Tibial nerve (tissue), 4 donors: ENCODE data around the gene PTPRT. TPM values are rescaled to one million over a fixed set of nuclear protein-coding genes. Genes with fewer than 3 reads are reported as not detected.

Experiments used
- DNase-seq, 2 donors: peaks; one replicate each; pipeline ENCODE4 v3.0.0-alpha.2; 2019; ENCODE audit warnings: low spot score in 2 of 2
- H3K27ac ChIP-seq, 4 donors: fragments of 200-600 bp; sonication (generic) in 3 of 4; one replicate each; pipeline ENCODE4 v1.5.1; 2017 to 2019; ENCODE audit warnings: mild to moderate bottlenecking in 1 of 4
- H3K27me3 ChIP-seq, 2 donors: fragments of 200-600 bp; sonication (generic) in 1 of 2; one replicate each; pipeline versions ENCODE4 v1.5.1 to v1.6.0; 2017 to 2019
- H3K36me3 ChIP-seq, 3 donors: fragments of 200-600 bp; sonication (generic); one replicate each; pipeline ENCODE4 v1.5.1; 2018 to 2019
- H3K4me1 ChIP-seq, 4 donors: fragments of 200-600 bp; sonication (generic) in 3 of 4; one replicate each; pipeline ENCODE4 v1.5.1; 2017 to 2019
- H3K4me3 ChIP-seq, 4 donors: fragments of 200-600 bp; sonication (generic) in 3 of 4; one replicate each; pipeline ENCODE4 v1.5.1; 2017 to 2019; ENCODE audit warnings: mild to moderate bottlenecking in 1 of 4, moderate library complexity in 1 of 4
- H3K9me3 ChIP-seq, 4 donors: fragments of 200-600 bp; sonication (generic) in 3 of 4; one replicate each; pipeline ENCODE4 v1.5.1; 2017 to 2019
- CTCF ChIP-seq, 5 experiments: fragments of 200-600 bp in 3 of 5; fragments of 450-650 bp in 2 of 5; sonication (generic) in 3 of 5; IDR thresholded peaks; one replicate each; pipeline ENCODE4 v1.5.1; 2016 to 2019; ENCODE audit warnings: antibody characterized with exemption in 5 of 5, mild to moderate bottlenecking in 3 of 5, moderate library complexity in 2 of 5
- EP300 ChIP-seq, 2 donors: sonication (generic); formaldehyde crosslinking; IDR thresholded peaks; one replicate each; pipeline ENCODE4 v1.6.1; 2017; ENCODE audit warnings: antibody characterized with exemption in 2 of 2, mild to moderate bottlenecking in 1 of 2
- POLR2A ChIP-seq, 2 donors: fragments of 450-650 bp; IDR thresholded peaks; one replicate each; pipeline ENCODE4 v1.6.1; 2017; ENCODE audit warnings: antibody characterized with exemption in 2 of 2, mild to moderate bottlenecking in 2 of 2, moderate library complexity in 2 of 2
- WGBS, 2 donors: methylation state at CpG; one replicate each; pipeline ENCODE4 v1.1.5; 2018; 5-methylcytosine and 5-hydroxymethylcytosine counted together
- total RNA-seq, 4 donors: library from RNA; depleted of rRNA; stranded (reverse); fragments of >200 nt; gene quantifications; one replicate each; pipeline ENCODE4 v1.1.0, GENCODE V29; 2016

PTPRT gene
- total RNA-seq, 4 donors from 2014 or later: under 0.01 TPM; not detected in 3

GRCh38 chr20:42352096-42352495, 837.6 kb downstream of the PTPRT start:
- Histone ChIP-seq H3K27ac (no peak overlapping the region), H3K36me3 (no peaks in the 10 kb centered on the region), H3K27me3 (no peaks in the 10 kb centered on the region), H3K4me3 (no peak overlapping the region), H3K4me1 (no peaks in the 10 kb centered on the region), H3K9me3 (no peaks in the 10 kb centered on the region)
- WGBS, 2 donors: 49 to 59% methylated on average over 6 of the region's 6 CpGs
- no peak for DNase-seq
- TF ChIP-seq POLR2A (IDR thresholded peaks at IDR 0.05): no peak
- no peak for TF ChIP-seq CTCF (IDR thresholded peaks at IDR 0.05)
- TF ChIP-seq EP300 (IDR thresholded peaks at IDR 0.05): no peak

GRCh38 chr20:42350521-42350920, 839.2 kb downstream of the PTPRT start:
- H3K9me3 ChIP-seq: no peaks in the 10 kb centered on the region
- no peaks in the 10 kb centered on the region for H3K4me1 ChIP-seq
- TF ChIP-seq POLR2A (IDR thresholded peaks at IDR 0.05): no peak
- no peak for TF ChIP-seq CTCF (IDR thresholded peaks at IDR 0.05)
- TF ChIP-seq EP300 (IDR thresholded peaks at IDR 0.05): no peak
- no peaks in the 10 kb centered on the region for H3K36me3 ChIP-seq
- H3K27me3 ChIP-seq: no peaks in the 10 kb centered on the region
- no peak for DNase-seq
- 71 to 82% methylated on average over 7 of the region's 7 CpGs for WGBS, 2 donors
- no peak overlapping the region for H3K27ac ChIP-seq
- no peak overlapping the region for H3K4me3 ChIP-seq

- Histone ChIP-seq H3K27me3 (no peaks in the 10 kb centered on the region), H3K27ac (no peak overlapping the region), H3K36me3 (no peaks in the 10 kb centered on the region), H3K9me3 (no peaks in the 10 kb centered on the region), H3K4me3 (no peak overlapping the region), H3K4me1 (no peaks in the 10 kb centered on the region)
- TF ChIP-seq CTCF (IDR thresholded peaks at IDR 0.05) (no peak), EP300 (IDR thresholded peaks at IDR 0.05) (no peak), POLR2A (IDR thresholded peaks at IDR 0.05) (no peak)
- WGBS, 2 donors: 85 to 90% methylated on average over 10 of the region's 10 CpGs
- DNase-seq: no peak
Measured at GRCh38 chr20:42346189-42347170, 843.2 kb downstream of the PTPRT start.

GRCh38 chr20:42341654-42342053, 848.1 kb downstream of the PTPRT start:
- no peak for TF ChIP-seq CTCF (IDR thresholded peaks at IDR 0.05)
- no peak for TF ChIP-seq POLR2A (IDR thresholded peaks at IDR 0.05)
- no peak for TF ChIP-seq EP300 (IDR thresholded peaks at IDR 0.05)
- no peaks in the 10 kb centered on the region for H3K27me3 ChIP-seq
- H3K9me3 ChIP-seq: no peaks in the 10 kb centered on the region
- no peaks in the 10 kb centered on the region for H3K36me3 ChIP-seq
- no peak for DNase-seq
- no peak overlapping the region for H3K27ac ChIP-seq
- no peak overlapping the region for H3K4me3 ChIP-seq
- H3K4me1 ChIP-seq: peaks cover 0 to 13% (median 0%) of the 10 kb centered on the region in 4 donors
- 85 to 93% methylated on average over 2 of the region's 2 CpGs for WGBS, 2 donors

- Histone ChIP-seq H3K27me3 (no peaks in the 10 kb centered on the region), H3K4me1 (peaks cover 0 to 13% (median 0%) of the 10 kb centered on the region in 4 donors), H3K9me3 (peaks cover 0 to 4% (median 0%) of the 10 kb centered on the region in 4 donors), H3K4me3 (no peak overlapping the region), H3K36me3 (no peaks in the 10 kb centered on the region), H3K27ac (no peak overlapping the region)
- 73% methylated on average over 4 of the region's 4 CpGs for WGBS, 2 donors
- TF ChIP-seq POLR2A (IDR thresholded peaks at IDR 0.05) (no peak), CTCF (IDR thresholded peaks at IDR 0.05) (no peak), EP300 (IDR thresholded peaks at IDR 0.05) (no peak)
- DNase-seq: no peak
Measured at GRCh38 chr20:42340368-42340767, 849.3 kb downstream of the PTPRT start.
